GM18508 (cell line): Measurements from ENCODE around the gene WASHC2C.
"Not testable (repeated sequence)": the region's sequence is repeated elsewhere in the genome, so short reads cannot be mapped to it uniquely, and the experiment has no call there.

ENCODE experiments used
- ATAC-seq: cut with Tn5 transposase; IDR thresholded peaks from one replicate; pipeline ENCODE4 v1.9.1; 2021; ENCODE audit warnings: moderate number of reproducible peaks; ENCODE audit not compliant: insufficient read depth, unreplicated experiment

Gene WASHC2C

DNA sequence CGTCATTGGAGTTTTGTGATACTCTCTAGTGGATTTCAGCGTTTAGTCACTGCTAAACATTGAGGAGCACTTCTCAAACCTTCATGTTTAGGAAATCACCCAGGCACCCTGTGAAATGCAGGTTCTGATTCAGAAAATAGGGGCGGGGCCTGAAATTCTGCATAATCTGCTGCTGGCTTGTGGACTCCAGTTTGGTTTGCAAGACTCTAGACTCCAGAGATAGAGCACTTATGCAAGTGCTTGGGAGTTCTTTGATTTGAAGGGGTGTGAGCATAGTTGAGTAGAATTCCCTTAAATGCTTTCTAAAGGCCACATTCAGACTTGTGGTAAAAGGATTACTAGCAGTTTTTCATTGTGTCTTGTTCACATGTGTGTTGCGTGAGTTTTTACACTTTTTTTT, 41.3 kb downstream of the WASHC2C start:
- not testable (repeated sequence) for ATAC-seq

DNA sequence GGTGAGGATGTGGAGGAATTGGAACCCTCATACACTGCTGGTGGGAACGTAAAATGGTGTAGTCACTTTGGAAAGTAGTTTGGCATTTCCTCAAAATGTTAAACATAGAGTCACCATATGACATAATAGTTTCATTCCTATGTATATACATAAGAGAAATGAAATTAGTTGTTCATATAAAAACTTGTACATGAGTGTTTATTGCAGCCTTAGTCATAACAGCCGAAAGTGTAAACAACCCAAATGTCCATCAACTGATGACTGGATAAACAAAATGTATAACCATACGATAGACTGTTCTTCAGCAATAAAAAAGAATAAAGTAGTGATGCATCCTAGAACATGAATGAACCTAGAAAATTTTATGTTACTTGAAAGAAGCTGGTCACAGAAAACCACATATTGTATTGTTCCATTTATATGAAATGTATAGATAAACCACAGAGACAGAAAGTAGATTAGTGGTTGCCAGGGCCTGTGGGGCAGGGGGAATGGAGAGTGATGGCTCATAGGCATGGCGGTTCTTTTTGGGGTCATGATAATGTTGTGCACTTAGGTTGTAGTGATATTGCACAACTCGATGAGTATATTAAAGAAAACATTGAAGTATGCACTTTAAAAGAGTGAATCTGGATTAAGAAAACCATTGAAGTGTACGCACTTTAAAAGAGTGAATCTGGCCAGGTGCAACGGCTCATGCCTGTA, 44.8 kb downstream of the WASHC2C start:
- not testable (repeated sequence) for ATAC-seq

DNA sequence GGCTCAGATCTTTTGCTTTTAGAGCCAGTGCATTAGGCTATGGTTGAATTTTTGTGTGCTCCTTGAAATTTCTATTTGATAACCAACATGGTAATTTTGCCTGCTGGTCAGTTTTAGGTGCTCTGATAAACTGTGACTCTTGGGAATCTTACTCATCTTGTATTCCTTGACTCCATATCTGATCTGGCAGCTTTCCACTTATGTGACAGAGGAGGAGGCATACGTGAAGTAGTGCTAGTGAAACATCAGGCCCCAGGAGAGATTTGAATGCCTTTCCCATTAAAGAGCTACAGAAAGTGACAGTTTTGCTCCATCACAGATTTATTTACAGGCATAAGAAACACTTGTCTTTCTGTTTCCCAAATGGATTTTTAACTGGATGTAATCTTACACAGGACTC, 59.2 kb downstream of the WASHC2C start:
- not testable (repeated sequence) for ATAC-seq

DNA sequence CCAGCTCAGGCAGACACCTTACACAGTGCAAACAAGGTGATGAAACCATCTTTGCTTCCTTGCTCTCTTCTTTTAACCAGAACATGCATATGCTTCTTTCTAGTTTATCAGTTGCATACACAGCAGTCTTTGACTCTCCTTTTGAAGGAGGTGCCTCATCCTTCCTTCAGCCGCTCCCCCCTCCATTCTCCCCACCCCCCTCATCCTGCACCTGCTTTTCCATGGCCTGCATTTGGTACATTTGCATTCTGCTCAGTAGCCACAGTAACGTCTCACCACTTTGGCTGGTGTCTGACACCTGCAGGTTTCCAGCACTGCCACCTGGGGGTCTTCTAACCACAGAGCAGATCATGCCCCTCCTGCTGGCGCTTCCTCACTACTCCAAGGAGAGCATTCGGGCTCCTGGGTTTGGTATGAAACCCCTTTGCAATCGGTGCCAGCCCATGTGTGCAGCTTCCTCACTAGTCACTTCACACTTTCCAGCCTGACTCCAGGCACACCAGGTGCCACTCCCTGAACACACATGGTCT, 60.2 kb downstream of the WASHC2C start:
- not testable (repeated sequence) for ATAC-seq

DNA sequence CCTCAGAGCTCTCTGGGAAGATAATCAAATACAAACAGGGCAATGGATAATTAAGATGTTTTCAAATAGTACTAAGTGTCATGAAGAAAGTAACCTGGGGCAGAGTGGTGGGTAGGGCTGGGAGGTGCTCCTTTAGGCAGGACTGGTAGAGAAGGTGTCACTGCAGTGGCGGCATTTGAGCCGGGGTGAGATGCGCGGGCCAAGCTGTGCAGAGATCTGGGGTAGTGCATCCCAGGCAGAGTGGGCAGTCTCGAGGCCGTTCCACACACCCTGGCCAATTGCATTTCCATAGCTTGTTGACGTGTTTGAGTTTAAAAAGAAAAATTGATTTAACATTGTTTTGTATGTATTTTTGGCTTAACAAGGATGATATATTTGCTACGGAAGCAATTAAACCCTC, 62.9 kb downstream of the WASHC2C start:
- ATAC-seq = not testable (repeated sequence)

DNA sequence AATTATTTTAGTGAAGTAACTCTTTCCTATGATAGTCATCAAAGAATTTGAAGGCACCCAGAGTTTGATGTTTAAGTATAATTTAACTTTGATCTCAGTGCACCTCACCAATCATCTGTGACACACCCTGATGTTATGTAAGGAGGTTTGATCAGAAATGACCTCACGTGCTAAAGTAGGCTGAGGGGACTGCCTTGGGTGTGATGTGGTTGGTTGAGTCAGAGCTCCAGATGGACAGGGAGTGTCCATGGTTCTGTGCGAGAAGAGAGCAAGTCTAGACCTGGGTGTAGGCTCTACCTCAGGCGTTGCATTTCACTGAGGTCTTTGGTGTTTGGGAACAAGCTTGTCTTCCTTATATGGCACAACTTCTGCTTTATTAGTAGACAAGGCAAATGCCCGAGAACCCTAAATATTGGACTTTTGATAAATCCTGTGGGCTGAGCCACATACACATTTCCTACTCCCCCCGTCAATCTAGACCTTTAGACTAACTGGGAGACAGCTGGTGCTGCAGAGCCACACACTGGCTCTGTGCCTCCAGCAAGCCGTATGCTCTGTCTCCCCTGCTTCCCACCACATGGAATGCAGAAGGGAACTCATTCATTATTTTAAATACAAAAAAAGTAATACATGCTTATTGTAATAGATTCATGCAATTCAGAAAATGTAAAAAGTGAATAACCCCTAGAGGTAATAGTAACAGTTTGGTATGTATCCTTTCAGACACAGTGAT, 63.8 kb downstream of the WASHC2C start:
- not testable (repeated sequence) for ATAC-seq

DNA sequence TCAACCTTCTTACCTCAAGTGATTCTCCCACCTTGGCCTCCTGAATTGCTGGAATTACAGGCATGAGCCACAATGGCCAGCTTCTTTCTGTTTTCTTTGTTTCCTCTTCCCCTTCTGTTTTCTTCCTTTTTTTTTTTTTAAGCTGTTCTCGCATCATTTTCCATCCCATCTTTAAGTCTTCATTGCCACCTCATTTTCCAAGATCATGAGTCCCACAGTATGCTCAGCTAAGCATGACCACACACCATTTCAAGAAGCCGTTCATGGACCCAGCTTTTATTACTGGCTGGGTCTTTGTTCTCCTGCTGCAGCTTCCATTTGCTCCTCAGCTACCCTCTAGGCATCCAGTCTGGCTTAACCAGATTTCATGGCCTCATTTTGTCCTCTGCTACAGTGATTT, 67.7 kb downstream of the WASHC2C start:
- ATAC-seq = not testable (repeated sequence)

DNA sequence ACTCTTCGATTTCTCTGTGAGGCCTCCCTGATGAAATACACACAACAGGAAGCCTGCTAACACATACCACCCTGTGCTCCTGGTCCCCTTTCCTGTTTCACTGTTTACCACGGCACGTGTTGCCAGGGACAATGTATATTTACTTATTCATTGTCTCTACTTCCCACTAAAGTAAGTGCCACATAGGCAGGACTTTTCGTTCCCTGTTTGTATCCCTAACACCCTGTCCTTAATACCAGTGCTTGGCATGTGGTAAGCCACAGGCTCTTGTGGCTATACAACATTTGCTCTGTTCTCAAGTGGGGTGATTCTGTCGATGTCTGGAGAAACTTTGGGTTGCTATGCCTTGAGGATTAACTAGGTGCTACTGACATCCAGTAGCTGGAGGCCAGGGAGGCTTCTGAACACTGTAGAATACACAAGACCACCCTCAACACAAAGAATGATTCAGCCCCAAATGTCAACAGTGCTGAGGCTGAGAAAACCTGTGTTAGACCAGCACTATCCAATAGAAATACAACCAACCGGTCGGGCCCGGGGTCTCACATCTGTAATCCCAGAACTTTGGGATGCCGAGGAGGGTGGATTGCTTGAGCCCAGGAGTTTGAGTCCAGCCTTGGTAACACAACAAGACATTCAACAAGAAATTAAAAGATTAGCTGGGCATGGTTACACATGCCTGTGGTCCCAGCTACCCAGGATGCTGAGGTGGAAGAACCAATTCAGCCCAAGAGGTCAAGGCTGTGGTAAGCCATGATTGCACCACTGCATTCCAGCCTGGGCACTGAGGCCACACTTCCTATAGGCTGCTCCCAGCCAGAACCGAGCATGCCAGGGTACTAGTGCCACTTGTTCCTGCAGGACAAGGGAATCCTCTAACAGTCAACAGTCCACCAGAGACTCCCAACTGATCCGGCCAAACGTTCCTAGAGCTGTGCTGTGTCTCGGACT, 76.3 kb downstream of the WASHC2C start:
- ATAC-seq = not testable (repeated sequence)

DNA sequence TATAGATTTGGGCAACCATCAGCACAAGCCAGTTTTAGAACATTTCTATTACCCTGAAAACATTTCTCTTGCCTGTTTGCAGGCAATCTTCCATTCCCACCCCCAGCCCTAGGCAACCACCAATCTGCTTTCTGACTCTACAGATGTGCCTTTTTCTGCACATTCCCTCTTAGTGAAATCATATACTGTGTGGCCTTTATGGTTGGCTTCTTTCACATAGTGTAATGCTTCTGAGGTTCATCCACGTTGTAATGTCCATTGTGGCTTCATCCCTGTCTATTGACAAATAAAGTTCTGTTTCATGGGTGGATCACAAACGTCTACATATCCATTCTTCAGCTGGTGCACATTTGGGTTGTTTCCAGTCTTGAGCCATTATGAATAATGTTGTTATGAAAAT, 77.9 kb downstream of the WASHC2C start:
- ATAC-seq = not testable (repeated sequence)

DNA sequence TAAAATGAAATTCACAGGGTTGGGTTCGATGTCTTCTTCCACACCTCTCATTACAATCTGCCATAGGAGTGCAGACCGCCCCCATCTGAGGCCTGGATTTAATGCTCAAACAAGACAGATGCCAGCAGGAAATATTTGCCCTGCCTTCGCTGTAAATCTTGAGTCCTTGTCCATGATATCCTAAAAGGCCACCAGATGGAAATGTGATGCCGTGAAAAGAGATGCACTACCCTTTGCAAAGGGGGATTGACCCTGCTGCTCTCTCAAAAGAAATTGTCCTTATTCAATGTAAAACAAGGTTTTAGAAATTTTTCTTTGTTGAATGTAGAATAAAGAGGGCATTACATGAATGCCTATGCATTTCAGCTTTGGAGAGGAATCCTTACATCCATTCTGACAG, 82.8 kb downstream of the WASHC2C start:
- ATAC-seq = no peak

DNA sequence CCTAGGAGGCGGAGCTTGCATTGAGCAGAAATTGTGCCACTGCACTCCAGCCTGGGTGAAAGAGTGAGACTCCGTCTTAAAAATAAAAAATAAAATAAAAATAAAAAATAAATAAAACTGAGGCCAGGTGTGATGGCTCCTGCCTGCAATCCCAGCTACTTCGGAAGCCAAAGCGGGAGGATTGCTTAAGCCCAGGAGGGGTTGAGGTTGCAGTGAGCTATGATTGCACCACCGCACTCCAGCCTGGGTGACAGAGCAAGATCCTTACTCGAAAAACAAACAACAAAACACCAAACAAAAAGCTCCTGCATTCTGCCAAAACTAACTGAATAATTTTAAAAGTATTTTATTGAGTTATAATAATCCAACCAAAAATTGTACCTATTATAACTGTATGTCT, 84.0 kb downstream of the WASHC2C start:
- no peak for ATAC-seq

DNA sequence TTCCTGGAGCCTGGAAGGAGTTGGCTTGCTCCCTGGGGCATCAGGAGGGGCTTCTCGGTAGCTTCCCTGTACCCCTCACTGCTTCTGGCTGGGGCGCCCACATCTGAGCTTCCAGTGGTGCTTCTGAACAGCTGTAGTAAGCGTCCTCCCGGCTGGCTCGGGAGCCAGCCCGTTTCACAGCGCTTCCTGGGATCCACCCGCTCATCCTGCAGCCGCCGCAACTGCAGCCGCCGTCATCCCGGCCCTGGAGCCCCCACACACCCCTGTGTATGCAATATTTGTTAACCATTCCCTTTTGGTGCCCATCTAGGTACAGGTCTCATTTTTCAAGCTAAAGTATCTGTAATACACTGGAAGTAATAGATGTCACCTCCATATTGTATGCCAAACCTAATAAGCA, 85.9 kb downstream of the WASHC2C start:
- ATAC-seq = not testable (repeated sequence)

DNA sequence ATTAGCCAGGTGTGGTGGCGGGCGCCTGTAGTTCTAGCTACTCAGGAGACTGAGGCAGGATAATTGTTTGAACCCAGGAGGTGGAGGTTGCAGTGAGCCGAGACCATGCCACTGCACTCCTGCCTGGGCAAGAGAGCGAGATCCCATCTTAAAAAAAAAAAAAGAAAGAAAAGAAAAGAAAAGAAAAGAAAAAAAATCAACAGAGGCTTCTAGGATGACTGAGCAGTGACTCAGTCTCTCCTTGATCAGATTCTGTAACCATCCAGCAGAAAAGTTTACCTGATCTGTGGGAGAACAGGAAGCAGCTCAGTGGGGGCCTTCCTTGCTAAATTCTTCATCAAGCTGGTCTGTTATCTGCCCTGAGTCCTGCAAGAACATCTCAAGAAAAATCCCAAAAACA, 87.1 kb downstream of the WASHC2C start:
- ATAC-seq = not testable (repeated sequence)

DNA sequence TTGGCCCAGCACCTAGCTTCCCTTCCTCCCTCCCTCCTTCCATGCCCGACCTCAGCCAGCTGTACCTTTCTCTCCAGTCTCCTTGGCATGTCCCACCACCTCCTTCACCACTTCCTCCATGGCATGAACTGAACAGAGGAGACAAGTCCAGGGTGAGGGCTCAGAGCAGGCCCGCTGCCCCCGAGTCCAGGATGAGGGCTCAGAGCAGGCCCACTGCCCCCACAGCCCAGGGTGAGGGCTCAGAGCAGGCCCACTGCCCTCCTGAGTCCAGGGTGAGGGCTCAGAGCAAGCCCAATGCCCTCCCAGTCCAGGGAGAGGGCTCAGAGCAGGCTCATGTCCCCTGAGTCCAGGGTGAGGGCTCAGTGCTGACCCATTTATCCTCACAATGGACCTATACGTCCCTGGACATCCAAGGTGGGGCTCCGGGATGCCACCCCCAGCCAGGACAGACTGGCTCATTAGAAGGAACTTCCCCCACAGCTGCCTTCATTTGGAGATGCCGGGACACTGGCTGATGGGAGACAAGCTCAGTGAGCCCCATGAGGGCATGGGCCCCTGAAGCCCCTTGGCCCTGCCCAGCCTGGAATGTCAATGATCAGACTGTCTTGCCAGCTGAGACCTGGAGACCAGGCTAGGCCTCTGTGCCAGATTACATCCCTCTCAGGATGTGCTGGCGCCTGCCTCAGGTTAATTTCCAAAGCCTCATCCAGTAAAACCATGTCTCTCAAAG, 90.2 kb downstream of the WASHC2C start:
- ATAC-seq = no peak

DNA sequence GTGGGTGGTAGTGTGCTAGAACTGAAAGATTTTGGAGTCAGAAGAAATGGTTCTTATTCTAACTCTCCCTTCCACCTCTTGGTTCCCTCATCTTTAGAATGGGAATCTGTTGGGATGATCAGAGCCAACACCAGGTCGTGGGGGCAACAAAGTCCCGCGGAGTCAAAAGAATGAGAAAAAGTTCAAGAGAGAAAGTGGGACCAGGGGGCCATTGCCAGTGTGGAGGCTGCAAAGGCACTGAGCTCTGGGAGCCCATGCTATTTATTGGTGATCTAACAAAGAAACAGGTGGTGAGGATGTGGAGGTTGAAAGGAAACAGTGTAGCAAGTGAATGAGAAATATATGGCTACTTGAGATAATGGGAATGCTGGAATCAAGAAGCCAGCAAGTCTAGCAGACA, 90.8 kb downstream of the WASHC2C start:
- no peak for ATAC-seq

DNA sequence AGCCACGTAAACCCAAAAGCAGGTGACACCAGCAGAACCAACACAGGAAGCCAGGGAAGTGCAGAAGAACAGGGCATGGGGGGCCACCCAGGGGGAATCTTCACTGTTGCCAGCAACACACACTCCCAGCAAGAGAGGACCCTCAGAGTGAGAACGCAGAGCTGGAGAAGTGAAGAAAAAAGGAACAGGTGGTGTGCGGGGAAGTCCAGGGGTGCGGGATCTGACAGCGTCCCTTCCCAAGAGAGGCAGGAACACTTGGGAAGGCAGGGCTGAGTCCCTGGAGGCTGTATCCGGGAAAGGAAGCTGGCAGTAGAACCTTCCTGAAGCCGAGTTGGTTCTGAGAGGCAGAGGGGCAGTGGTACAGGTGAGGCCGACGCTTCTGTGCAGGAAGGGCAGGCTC, 92.5 kb downstream of the WASHC2C start:
- no peak for ATAC-seq

DNA sequence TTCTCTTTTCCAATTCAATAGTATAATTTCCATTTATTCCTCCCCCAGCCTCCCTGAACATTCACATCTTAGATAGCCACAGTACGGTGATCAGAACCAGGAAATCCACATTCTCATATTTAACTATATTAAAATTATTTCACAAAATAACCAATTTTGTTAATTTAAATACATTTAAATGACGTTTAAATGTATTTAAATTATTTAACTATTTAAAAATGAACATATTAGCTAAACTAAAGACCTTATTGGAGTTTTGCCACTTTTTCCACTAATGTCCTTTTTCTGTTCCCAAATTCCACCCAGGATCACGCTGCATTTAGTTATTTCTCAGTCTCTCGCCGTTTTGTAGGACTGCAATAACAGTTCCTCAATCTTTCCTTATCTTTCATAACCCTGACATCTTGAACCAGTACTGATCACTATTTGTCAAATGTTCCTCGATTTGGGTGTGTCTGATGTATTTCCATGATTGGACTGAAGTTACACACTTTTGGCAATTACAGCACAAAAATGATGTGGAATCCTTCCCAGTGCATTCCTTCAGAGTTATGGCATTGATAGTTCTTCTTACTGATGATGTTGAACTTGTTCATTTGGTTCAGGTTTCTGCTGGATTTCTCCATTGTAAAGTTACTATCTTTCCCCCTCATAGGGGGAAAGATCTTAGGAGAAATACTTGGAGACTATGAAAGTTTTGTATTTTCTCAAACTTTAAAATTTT, 93.2 kb downstream of the WASHC2C start:
- not testable (repeated sequence) for ATAC-seq

DNA sequence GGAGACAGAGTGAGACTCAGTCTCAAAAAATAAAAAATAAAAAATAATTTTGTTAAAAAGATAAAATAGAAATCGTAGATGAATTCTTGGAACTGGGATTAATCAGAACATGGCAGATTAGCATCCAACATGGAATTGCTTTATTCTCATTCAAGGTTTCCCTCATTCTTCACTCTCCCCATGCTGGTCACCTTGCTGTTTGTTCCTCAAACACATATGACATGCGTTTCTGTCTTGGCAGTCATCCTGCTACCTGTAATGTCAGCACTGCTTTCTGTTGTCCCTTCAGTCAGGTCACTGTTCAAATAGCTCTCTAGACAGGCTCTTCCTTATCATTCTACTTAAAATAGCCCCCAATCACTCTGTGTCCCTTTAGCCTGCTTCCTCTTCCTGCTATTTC, 95.9 kb downstream of the WASHC2C start:
- not testable (repeated sequence) for ATAC-seq
